ENCODE results near the gene PCYT1B.
A peak's percentile ranks its signal among the peaks of the same experiment; 100 is the strongest.

PCYT1B gene

DNA sequence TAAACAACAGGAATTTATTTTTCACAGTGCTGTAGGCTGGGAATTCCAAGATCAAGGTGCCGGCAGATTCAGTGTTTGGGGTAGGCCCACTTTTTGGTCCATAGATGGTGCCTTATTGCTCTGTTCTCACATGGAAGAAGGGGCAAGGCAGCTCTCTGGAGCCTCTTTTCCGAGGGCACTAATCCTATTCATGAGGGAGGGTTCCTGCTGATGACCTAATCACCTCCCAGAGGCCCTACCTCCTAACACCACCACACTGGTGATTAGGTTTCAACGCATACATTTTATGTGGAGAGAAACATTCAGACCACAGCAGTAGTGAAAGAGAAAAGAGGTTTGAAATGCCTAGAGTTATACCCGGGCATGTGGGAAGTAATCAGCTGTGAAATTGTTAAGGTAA lies 45.2 kb upstream of the PCYT1B start:
- Histone ChIP-seq H3K9me3 (ENCODE audit: insufficient read depth, low read length) (no peaks in the 10 kb centered on the region), H3K36me3 (replicated peaks; ENCODE audit: low read depth, low read length) (peaks cover 5% of the 10 kb centered on the region), H3K27me3 (ENCODE audit: low read depth, low read length) (no peaks in the 10 kb centered on the region), H2AFZ (ENCODE audit: low read depth, low read length) (no peak overlapping the region), H3K4me3 (ENCODE audit: low read length) (no peak overlapping the region), H4K20me1 (ENCODE audit: insufficient read depth, low read length) (peaks cover 13% of the 10 kb centered on the region), H3K9ac (ENCODE audit: low read length) (no peak overlapping the region), H3K27ac (ENCODE audit: low read length) (no peak overlapping the region), H3K4me1 (ENCODE audit: low read length) (peaks cover 18% of the 10 kb centered on the region), H3K4me2 (ENCODE audit: low read length) (peak overlapping the region; percentile 87; the same call in 1 of the 2 replicates), H3K79me2 (ENCODE audit: low read length) (peaks cover 36% of the 10 kb centered on the region)
- TF ChIP-seq, protein P1, sequence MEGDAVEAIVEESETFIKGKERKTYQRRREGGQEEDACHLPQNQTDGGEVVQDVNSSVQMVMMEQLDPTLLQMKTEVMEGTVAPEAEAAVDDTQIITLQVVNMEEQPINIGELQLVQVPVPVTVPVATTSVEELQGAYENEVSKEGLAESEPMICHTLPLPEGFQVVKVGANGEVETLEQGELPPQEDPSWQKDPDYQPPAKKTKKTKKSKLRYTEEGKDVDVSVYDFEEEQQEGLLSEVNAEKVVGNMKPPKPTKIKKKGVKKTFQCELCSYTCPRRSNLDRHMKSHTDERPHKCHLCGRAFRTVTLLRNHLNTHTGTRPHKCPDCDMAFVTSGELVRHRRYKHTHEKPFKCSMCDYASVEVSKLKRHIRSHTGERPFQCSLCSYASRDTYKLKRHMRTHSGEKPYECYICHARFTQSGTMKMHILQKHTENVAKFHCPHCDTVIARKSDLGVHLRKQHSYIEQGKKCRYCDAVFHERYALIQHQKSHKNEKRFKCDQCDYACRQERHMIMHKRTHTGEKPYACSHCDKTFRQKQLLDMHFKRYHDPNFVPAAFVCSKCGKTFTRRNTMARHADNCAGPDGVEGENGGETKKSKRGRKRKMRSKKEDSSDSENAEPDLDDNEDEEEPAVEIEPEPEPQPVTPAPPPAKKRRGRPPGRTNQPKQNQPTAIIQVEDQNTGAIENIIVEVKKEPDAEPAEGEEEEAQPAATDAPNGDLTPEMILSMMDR (IDR thresholded peaks at IDR 0.05; ENCODE audit: low read depth, low read length), result no peak
- no peak for TF ChIP-seq EZH2phosphoT487 (IDR thresholded peaks at IDR 0.05; ENCODE audit: low read depth)

DNA sequence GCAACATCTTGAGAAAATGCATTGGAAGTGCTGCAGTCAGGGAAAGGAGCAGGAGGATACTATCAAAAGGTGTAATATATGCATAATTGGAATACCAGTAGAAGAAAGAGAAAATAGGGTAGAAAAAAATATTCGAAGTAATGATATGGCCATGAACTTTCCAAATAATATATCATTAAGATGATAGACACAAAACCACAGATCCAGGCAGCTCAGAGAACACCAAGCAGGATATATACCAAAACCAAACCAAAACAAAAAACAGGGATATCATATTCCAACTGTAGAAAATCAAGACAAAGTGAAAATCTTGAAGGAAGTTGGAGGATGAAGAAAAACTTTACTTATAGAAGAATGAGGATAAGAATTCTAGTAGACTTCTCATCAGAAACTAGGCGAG lies 36.9 kb upstream of the PCYT1B start:
- no peaks in the 10 kb centered on the region for H4K20me1 ChIP-seq (ENCODE audit: insufficient read depth, low read length)
- no peak overlapping the region for H3K9ac ChIP-seq (ENCODE audit: low read length)
- H3K4me1 ChIP-seq (ENCODE audit: low read length), result peaks cover 6% of the 10 kb centered on the region
- no peaks in the 10 kb centered on the region for H3K79me2 ChIP-seq (ENCODE audit: low read length)
- H3K27ac ChIP-seq (ENCODE audit: low read length), result no peak overlapping the region
- TF ChIP-seq EZH2phosphoT487 (IDR thresholded peaks at IDR 0.05; ENCODE audit: low read depth), result no peak
- TF ChIP-seq, protein P1 (IDR thresholded peaks at IDR 0.05; ENCODE audit: low read depth, low read length), result no peak
- H3K36me3 ChIP-seq (replicated peaks; ENCODE audit: low read depth, low read length), result no peaks in the 10 kb centered on the region
- H3K4me2 ChIP-seq (ENCODE audit: low read length), result no peak overlapping the region
- no peak overlapping the region for H2AFZ ChIP-seq (ENCODE audit: low read depth, low read length)
- no peaks in the 10 kb centered on the region for H3K27me3 ChIP-seq (ENCODE audit: low read depth, low read length)
- H3K4me3 ChIP-seq (ENCODE audit: low read length), result no peak overlapping the region
- no peaks in the 10 kb centered on the region for H3K9me3 ChIP-seq (ENCODE audit: insufficient read depth, low read length)

DNA sequence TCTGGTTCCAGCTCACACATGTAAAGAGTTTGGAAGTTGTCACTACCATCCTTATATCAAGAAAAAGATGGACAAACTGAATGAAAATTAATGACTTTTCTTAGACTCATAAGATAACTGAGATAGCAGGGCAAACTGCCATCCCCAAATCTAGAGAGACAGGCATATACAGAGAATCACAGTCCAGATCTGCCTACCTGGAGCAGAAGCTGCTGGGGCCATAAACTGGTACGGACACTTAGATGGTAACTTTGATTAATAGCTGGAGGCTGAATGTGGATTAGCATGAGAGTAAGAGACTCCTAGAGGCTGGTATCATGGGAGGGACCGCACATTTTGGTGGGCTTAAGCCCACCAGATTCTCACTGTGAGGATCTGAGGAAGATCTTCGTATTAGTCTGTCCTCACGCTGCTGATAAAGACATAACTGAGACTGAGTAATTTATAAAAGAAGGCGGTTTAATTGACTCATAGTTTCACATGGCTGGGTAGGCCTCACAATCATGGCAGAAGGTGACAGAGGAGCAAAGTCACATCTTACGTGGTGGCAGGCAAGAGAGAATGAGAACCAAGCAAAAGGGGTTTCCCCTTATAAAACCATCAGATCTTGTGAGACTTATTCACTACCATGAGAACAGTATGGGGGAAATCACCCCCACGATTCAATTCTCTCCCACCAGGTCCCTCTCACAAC lies 35.7 kb upstream of the PCYT1B start:
- TF ChIP-seq, protein P1 (IDR thresholded peaks at IDR 0.05; ENCODE audit: low read depth, low read length), result no peak
- no peak for TF ChIP-seq EZH2phosphoT487 (IDR thresholded peaks at IDR 0.05; ENCODE audit: low read depth)
- Histone ChIP-seq H3K27ac (ENCODE audit: low read length) (no peak overlapping the region), H3K27me3 (ENCODE audit: low read depth, low read length) (no peaks in the 10 kb centered on the region), H3K9ac (ENCODE audit: low read length) (no peak overlapping the region), H3K4me1 (ENCODE audit: low read length) (peaks cover 6% of the 10 kb centered on the region), H2AFZ (ENCODE audit: low read depth, low read length) (no peak overlapping the region), H3K4me3 (ENCODE audit: low read length) (no peak overlapping the region), H3K36me3 (replicated peaks; ENCODE audit: low read depth, low read length) (no peaks in the 10 kb centered on the region), H3K79me2 (ENCODE audit: low read length) (no peaks in the 10 kb centered on the region), H3K4me2 (ENCODE audit: low read length) (no peak overlapping the region; the same call in 1 of the 2 replicates), H3K9me3 (ENCODE audit: insufficient read depth, low read length) (no peaks in the 10 kb centered on the region), H4K20me1 (ENCODE audit: insufficient read depth, low read length) (no peaks in the 10 kb centered on the region)

DNA sequence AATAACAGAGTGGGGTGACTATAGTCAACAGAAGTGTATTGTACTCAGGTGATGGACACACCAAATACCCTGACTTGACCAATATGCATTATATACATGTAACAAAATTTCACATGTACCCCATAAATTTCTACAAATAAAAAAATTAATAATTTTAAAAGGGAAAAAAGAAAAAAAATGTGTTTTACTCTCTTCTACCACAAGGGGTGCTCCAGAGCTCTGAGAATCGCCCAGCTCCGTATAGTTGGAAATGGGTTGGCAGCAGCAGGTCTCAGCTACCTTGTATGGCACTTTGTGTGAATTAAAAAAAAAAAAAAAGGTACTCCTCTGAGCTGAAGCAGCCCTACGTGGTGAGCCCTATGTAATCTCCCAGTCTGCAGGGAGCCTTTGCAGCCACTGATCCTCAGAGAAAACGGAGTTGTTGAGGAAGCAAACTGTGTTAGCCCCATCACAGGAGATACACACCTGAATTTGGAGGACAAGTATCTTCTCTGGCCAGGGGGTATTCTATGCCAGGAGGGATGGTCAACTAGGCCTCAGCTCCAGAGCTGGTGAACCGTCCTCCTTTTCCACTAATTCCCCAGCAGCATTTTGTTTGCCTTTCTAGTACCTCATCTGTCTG lies 29.4 kb upstream of the PCYT1B start:
- Histone ChIP-seq H3K79me2 (ENCODE audit: low read length) (no peaks in the 10 kb centered on the region), H3K27me3 (ENCODE audit: low read depth, low read length) (no peaks in the 10 kb centered on the region), H3K4me3 (ENCODE audit: low read length) (peak overlapping the region; percentile 51; the same call in 1 of the 2 replicates), H3K36me3 (replicated peaks; ENCODE audit: low read depth, low read length) (no peaks in the 10 kb centered on the region), H4K20me1 (ENCODE audit: insufficient read depth, low read length) (no peaks in the 10 kb centered on the region), H3K9ac (ENCODE audit: low read length) (no peak overlapping the region), H3K27ac (ENCODE audit: low read length) (no peak overlapping the region), H3K9me3 (ENCODE audit: insufficient read depth, low read length) (no peaks in the 10 kb centered on the region), H3K4me2 (ENCODE audit: low read length) (peak overlapping the region; percentile 47), H3K4me1 (ENCODE audit: low read length) (no peaks in the 10 kb centered on the region), H2AFZ (ENCODE audit: low read depth, low read length) (peak overlapping the region; percentile 79)
- TF ChIP-seq EZH2phosphoT487 (IDR thresholded peaks at IDR 0.05; ENCODE audit: low read depth), result no peak
- TF ChIP-seq, protein P1 (IDR thresholded peaks at IDR 0.05; ENCODE audit: low read depth, low read length), result peak; percentile 37; the same call in 1 of the 2 replicates
